Neural progenitor cell (in vitro differentiated cells): ENCODE results near the gene NAA40.

Experiments used
- CTCF ChIP-seq: fragments of 200-600 bp; sonication (generic); IDR thresholded peaks from 2 replicates; pipeline ENCODE4 v1.5.1; 2017; ENCODE audit warnings: antibody characterized with exemption, mild to moderate bottlenecking
- EZH2 ChIP-seq: fragments of 200-600 bp; sonication (generic); IDR thresholded peaks from 2 replicates; pipeline ENCODE4 v1.6.1; 2017; ENCODE audit warnings: antibody characterized with exemption, mild to moderate bottlenecking, moderate library complexity
- EZH2phosphoT487 ChIP-seq: fragments of 200-600 bp; sonication (generic); IDR thresholded peaks from 2 replicates; pipeline ENCODE4 v1.6.1; 2017; ENCODE audit warnings: antibody characterized with exemption

GRCh38 chr11:63958008-63958407, 19.2 kb downstream of the NAA40 start:
- TF ChIP-seq CTCF, result no peak
- no peak for TF ChIP-seq EZH2
- no peak for TF ChIP-seq EZH2phosphoT487
